ENCODE data around the gene SDK1. TPM values are rescaled to one million over a fixed set of nuclear protein-coding genes. Genes with fewer than 3 reads are reported as not detected.

SDK1 gene
- total RNA-seq, 4 donors from 2014 or later, result 3.7 to 80.9 (median 13.1) TPM

GRCh38 chr7:4028221-4028620 is 727.2 kb downstream of the SDK1 start:
- no peaks in the 10 kb centered on the region for H3K27me3 ChIP-seq
- TF ChIP-seq POLR2A (IDR thresholded peaks at IDR 0.05) (no peak), CTCF (IDR thresholded peaks at IDR 0.05) (no peak)
- H3K9me3 ChIP-seq, result no peaks in the 10 kb centered on the region

GRCh38 chr7:4029941-4030340 is 728.9 kb downstream of the SDK1 start:
- H3K27ac ChIP-seq, result no peak overlapping the region
- H3K4me3 ChIP-seq, result no peak overlapping the region
- no peak for TF ChIP-seq POLR2A (IDR thresholded peaks at IDR 0.05)
- no peaks in the 10 kb centered on the region for H3K36me3 ChIP-seq
- no peak for DNase-seq
- H3K4me1 ChIP-seq, result no peaks in the 10 kb centered on the region
- no peaks in the 10 kb centered on the region for H3K9me3 ChIP-seq
- no peaks in the 10 kb centered on the region for H3K27me3 ChIP-seq

More at GRCh38 chr7:4028221-4028620, 727.2 kb downstream of the SDK1 start:
- Histone ChIP-seq H3K4me3 (no peak overlapping the region), H3K36me3 (no peaks in the 10 kb centered on the region), H3K27ac (no peak overlapping the region), H3K4me1 (no peaks in the 10 kb centered on the region)
- DNase-seq, result peak in 1 of 3 donors; percentile 2

GRCh38 chr7:4030346-4030950 is 729.4 kb downstream of the SDK1 start:
- no peak overlapping the region for H3K27ac ChIP-seq
- DNase-seq, result no peak
- H3K27me3 ChIP-seq, result no peaks in the 10 kb centered on the region
- no peaks in the 10 kb centered on the region for H3K4me1 ChIP-seq
- H3K9me3 ChIP-seq, result no peaks in the 10 kb centered on the region
- no peaks in the 10 kb centered on the region for H3K36me3 ChIP-seq
- TF ChIP-seq CTCF (IDR thresholded peaks at IDR 0.05) (no peak), POLR2A (IDR thresholded peaks at IDR 0.05) (no peak)
- no peak overlapping the region for H3K4me3 ChIP-seq

- TF ChIP-seq POLR2A (IDR thresholded peaks at IDR 0.05) (no peak), CTCF (IDR thresholded peaks at IDR 0.05) (no peak)
- no peaks in the 10 kb centered on the region for H3K27me3 ChIP-seq
- no peaks in the 10 kb centered on the region for H3K36me3 ChIP-seq
- H3K9me3 ChIP-seq, result no peaks in the 10 kb centered on the region
- no peak overlapping the region for H3K4me3 ChIP-seq
- H3K27ac ChIP-seq, result no peak overlapping the region
- DNase-seq, result no peak
- H3K4me1 ChIP-seq, result no peaks in the 10 kb centered on the region
These were observed 732.9 kb downstream of the SDK1 start for GRCh38 chr7:4033996-4034395.

- Histone ChIP-seq H3K4me3 (no peak overlapping the region), H3K9me3 (no peaks in the 10 kb centered on the region), H3K27ac (no peak overlapping the region), H3K27me3 (no peaks in the 10 kb centered on the region), H3K36me3 (no peaks in the 10 kb centered on the region), H3K4me1 (no peaks in the 10 kb centered on the region)
- no peak for DNase-seq
- no peak for TF ChIP-seq POLR2A (IDR thresholded peaks at IDR 0.05)
- TF ChIP-seq CTCF (IDR thresholded peaks at IDR 0.05), result no peak
These were observed 736.3 kb downstream of the SDK1 start for GRCh38 chr7:4037308-4037707.

GRCh38 chr7:4037877-4038276 is 736.8 kb downstream of the SDK1 start:
- Histone ChIP-seq H3K9me3 (no peaks in the 10 kb centered on the region), H3K4me1 (no peaks in the 10 kb centered on the region), H3K36me3 (no peaks in the 10 kb centered on the region), H3K27me3 (no peaks in the 10 kb centered on the region), H3K4me3 (no peak overlapping the region), H3K27ac (no peak overlapping the region)
- DNase-seq, result no peak
- TF ChIP-seq CTCF (IDR thresholded peaks at IDR 0.05) (no peak), POLR2A (IDR thresholded peaks at IDR 0.05) (no peak)
